ENCODE results near the gene DDX4.
"Not testable (repeated sequence)": the region's sequence is repeated elsewhere in the genome, so short reads cannot be mapped to it uniquely, and the experiment has no call there.

Gene DDX4

GRCh38 chr5:55737793-55738192 is at the start of gene DDX4:
Gene DDX4 (plus strand): TSS chr5:55738061. CDS start chr5:55738964, 903 bp downstream.
- no peak within 1 kb of the TSS for H3K27ac Mint-ChIP-seq
- H3K4me3 Mint-ChIP-seq = no peak within 1 kb of the TSS
- H3K36me3 Mint-ChIP-seq (ENCODE audit: low read depth) = no peaks in the 10 kb centered on the region
- H3K9me3 Mint-ChIP-seq = no peaks in the 10 kb centered on the region
- no peaks in the 10 kb centered on the region for H3K4me1 Mint-ChIP-seq
- H3K27me3 Mint-ChIP-seq (ENCODE audit: low read depth) = no peaks in the 10 kb centered on the region
- TF ChIP-seq CTCF (IDR thresholded peaks at IDR 0.05; ENCODE audit: unreplicated experiment in 3 of 3) = no peak

GRCh38 chr5:55691265-55692105 is 46.4 kb upstream of the DDX4 start:
- Mint-ChIP-seq H3K4me1 (peaks cover 24% of the 10 kb centered on the region), H3K36me3 (ENCODE audit: low read depth) (peaks cover 27% of the 10 kb centered on the region), H3K4me3 (no peak overlapping the region), H3K27me3 (ENCODE audit: low read depth) (no peaks in the 10 kb centered on the region), H3K27ac (peak overlapping the region; percentile 46 to 71 (median 66)), H3K9me3 (peaks cover 5% of the 10 kb centered on the region)
- TF ChIP-seq CTCF (IDR thresholded peaks at IDR 0.05; ENCODE audit: unreplicated experiment in 3 of 3) = peak; percentile 55 to 85 (median 62)

GRCh38 chr5:55692106-55692417 is 45.8 kb upstream of the DDX4 start:
- Mint-ChIP-seq H3K4me3 (no peak overlapping the region), H3K4me1 (peaks cover 24% of the 10 kb centered on the region), H3K36me3 (ENCODE audit: low read depth) (peaks cover 27% of the 10 kb centered on the region), H3K9me3 (peaks cover 5% of the 10 kb centered on the region), H3K27ac (peak overlapping the region in 2 of 3 experiments; percentile 1 to 66), H3K27me3 (ENCODE audit: low read depth) (no peaks in the 10 kb centered on the region)
- no peak for TF ChIP-seq CTCF (IDR thresholded peaks at IDR 0.05; ENCODE audit: unreplicated experiment in 3 of 3)

GRCh38 chr5:55692509-55692908 is 45.4 kb upstream of the DDX4 start:
- Mint-ChIP-seq H3K4me3 (no peak overlapping the region), H3K27me3 (ENCODE audit: low read depth) (no peaks in the 10 kb centered on the region), H3K36me3 (ENCODE audit: low read depth) (peaks cover 30% of the 10 kb centered on the region), H3K27ac (no peak overlapping the region), H3K9me3 (peaks cover 5% of the 10 kb centered on the region), H3K4me1 (peaks cover 24% of the 10 kb centered on the region)
- TF ChIP-seq CTCF (IDR thresholded peaks at IDR 0.05; ENCODE audit: unreplicated experiment in 3 of 3) = no peak

- Mint-ChIP-seq H3K4me1 (peaks cover 24% of the 10 kb centered on the region), H3K36me3 (ENCODE audit: low read depth) (peaks cover 38% of the 10 kb centered on the region), H3K27ac (no peak overlapping the region), H3K9me3 (peaks cover 5% of the 10 kb centered on the region), H3K4me3 (no peak overlapping the region), H3K27me3 (ENCODE audit: low read depth) (no peaks in the 10 kb centered on the region)
- TF ChIP-seq CTCF (IDR thresholded peaks at IDR 0.05; ENCODE audit: unreplicated experiment in 3 of 3) = peak; percentile 41 to 53 (median 46)
Measured at GRCh38 chr5:55694152-55694830, 43.6 kb upstream of the DDX4 start.

- H3K9me3 Mint-ChIP-seq; H3K4me3 Mint-ChIP-seq; H3K27me3 Mint-ChIP-seq (ENCODE audit: low read depth); H3K4me1 Mint-ChIP-seq; H3K27ac Mint-ChIP-seq: not testable (repeated sequence)
- H3K36me3 Mint-ChIP-seq (ENCODE audit: low read depth) = peaks cover 56% of the 10 kb centered on the region
Measured at GRCh38 chr5:55696704-55697103, 41.2 kb upstream of the DDX4 start.

Measured in nephron (organoid).